Measurements from ENCODE around the gene OXCT1.

Gene OXCT1

DNA sequence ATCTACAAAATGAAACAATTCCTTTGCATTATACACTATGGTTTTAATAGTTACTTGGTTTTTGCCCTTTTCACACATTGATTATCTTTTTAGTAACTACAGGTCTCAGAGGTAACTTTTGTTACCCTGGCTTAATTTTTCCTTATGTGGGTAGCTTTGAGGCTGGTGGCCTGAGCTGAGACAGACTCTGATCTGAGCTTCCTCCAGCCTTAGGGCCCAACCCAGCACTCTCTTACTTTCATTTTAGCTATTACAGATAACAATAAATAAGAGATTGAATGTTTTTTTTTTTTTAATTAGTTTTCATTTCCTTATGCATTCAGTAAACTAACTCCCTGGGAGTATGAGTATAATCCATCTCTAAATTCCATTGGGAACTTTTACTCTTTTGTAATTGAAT, 15.1 kb upstream of the OXCT1 start:
- in situ Hi-C loops (cut with HindIII; ENCODE audit: low pct_ligation_motif_present, low sequenced_read_pairs), result no loop called here
- no peak for DNase-seq
- H3K27ac ChIP-seq, result no peak overlapping the region
- no peak overlapping the region for H3K4me3 ChIP-seq (ENCODE audit: low read depth, low read length)
- no peaks in the 10 kb centered on the region for H3K27me3 ChIP-seq (replicated peaks)
- TF ChIP-seq, protein P1, sequence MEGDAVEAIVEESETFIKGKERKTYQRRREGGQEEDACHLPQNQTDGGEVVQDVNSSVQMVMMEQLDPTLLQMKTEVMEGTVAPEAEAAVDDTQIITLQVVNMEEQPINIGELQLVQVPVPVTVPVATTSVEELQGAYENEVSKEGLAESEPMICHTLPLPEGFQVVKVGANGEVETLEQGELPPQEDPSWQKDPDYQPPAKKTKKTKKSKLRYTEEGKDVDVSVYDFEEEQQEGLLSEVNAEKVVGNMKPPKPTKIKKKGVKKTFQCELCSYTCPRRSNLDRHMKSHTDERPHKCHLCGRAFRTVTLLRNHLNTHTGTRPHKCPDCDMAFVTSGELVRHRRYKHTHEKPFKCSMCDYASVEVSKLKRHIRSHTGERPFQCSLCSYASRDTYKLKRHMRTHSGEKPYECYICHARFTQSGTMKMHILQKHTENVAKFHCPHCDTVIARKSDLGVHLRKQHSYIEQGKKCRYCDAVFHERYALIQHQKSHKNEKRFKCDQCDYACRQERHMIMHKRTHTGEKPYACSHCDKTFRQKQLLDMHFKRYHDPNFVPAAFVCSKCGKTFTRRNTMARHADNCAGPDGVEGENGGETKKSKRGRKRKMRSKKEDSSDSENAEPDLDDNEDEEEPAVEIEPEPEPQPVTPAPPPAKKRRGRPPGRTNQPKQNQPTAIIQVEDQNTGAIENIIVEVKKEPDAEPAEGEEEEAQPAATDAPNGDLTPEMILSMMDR (IDR thresholded peaks at IDR 0.05; ENCODE audit: low read depth, low read length, missing control alignments), result no peak
- no peaks in the 10 kb centered on the region for H3K36me3 ChIP-seq (replicated peaks)

GRCh38 chr5:41883936-41884335, 13.7 kb upstream of the OXCT1 start:
- DNase-seq, result no peak
- no peak overlapping the region for H3K27ac ChIP-seq
- H3K4me3 ChIP-seq (ENCODE audit: low read depth, low read length), result no peak overlapping the region
- H3K27me3 ChIP-seq (replicated peaks), result no peaks in the 10 kb centered on the region
- H3K36me3 ChIP-seq (replicated peaks), result no peaks in the 10 kb centered on the region
- TF ChIP-seq, protein P1 (IDR thresholded peaks at IDR 0.05; ENCODE audit: low read depth, low read length, missing control alignments), result no peak
- in situ Hi-C loops (cut with HindIII; ENCODE audit: low pct_ligation_motif_present, low sequenced_read_pairs), result no loop called here

DNA sequence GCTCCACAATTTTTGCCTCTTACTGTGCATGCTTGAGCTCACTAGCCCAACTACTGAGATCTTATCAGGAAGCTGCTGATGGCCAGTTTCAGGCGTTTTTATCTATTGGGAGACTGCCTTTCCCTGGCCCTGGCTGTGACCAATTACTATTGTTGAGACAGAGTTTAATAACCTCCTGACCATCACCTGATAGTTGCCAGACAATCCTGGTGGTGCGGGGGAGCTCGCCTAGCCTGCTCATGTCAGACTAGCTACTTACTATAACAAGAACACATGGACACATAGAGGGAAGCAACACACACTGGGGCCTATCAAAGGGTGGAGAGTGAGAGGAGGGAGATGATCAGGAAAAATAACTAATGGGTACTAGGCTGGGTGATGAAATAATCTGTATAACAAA, 13.0 kb upstream of the OXCT1 start:
- no peak overlapping the region for H3K4me3 ChIP-seq (ENCODE audit: low read depth, low read length)
- H3K36me3 ChIP-seq (replicated peaks), result no peaks in the 10 kb centered on the region
- H3K27me3 ChIP-seq (replicated peaks), result no peaks in the 10 kb centered on the region
- DNase-seq, result no peak
- in situ Hi-C loops (cut with HindIII; ENCODE audit: low pct_ligation_motif_present, low sequenced_read_pairs), result no loop called here
- H3K27ac ChIP-seq, result no peak overlapping the region
- TF ChIP-seq, protein P1 (IDR thresholded peaks at IDR 0.05; ENCODE audit: low read depth, low read length, missing control alignments), result no peak

DNA sequence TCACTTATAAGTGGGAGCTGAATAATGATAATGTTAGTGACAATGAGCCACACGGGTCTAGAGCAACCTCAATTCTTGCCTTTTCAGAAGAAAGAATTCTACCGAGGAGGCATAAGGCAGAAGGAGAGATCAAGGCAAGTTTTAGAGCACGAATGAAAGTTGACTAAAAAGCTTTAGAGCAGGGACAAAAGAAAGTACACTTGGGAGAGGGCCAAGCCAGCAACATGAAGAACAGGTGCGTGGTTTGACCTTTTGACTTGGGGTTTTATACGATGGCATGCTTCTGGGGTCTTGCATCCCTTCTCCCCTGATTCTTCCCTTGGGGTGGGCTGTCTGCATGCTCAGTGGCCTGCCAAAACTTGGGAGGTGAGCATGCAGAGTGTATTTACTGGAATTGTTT, 12.5 kb upstream of the OXCT1 start:
- H3K4me3 ChIP-seq (ENCODE audit: low read depth, low read length), result no peak overlapping the region
- DNase-seq, result no peak
- no peaks in the 10 kb centered on the region for H3K36me3 ChIP-seq (replicated peaks)
- no peaks in the 10 kb centered on the region for H3K27me3 ChIP-seq (replicated peaks)
- H3K27ac ChIP-seq, result no peak overlapping the region
- in situ Hi-C loops (cut with HindIII; ENCODE audit: low pct_ligation_motif_present, low sequenced_read_pairs), result no loop called here
- TF ChIP-seq, protein P1 (IDR thresholded peaks at IDR 0.05; ENCODE audit: low read depth, low read length, missing control alignments), result no peak

DNA sequence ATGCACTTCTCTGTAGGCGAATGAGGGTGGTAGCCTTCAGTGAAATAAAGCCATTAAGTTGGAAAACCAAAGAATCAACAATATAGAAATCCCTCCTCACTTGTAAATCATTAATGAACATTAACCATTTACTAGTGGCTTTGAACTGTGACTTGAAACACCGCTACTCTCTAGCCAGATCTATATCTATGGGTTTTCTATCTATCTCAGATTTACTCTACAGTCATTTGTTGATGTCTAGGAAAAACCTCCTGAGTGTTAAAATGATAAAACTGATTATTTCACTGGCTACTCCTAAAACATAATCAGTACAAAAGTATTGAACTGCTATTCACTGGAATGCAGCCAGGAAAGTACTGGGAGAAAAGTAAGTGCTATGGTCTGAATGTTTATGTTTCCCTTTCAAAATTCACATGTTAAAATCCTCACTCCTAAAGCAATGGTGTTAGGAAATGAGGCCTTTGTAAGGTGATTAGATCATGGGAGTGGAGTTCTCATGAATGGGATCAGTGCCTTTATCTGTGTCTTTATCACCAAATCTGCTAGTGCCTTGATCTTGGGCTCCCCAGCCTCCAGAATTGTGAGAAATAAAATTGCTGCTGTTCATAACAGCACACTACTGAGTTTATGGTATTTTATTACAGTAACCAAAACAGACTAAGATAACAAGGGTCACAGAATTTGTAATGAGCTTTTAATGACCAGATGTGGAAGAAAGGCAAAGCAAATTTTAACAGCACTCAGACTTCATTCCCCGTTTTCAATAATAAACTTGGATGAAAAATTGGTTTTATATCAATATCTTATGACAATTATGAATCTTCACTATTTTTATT, 8.6 kb upstream of the OXCT1 start:
- in situ Hi-C loops (cut with HindIII; ENCODE audit: low pct_ligation_motif_present, low sequenced_read_pairs), result no loop called here
- DNase-seq, result no peak
- no peak overlapping the region for H3K4me3 ChIP-seq (ENCODE audit: low read depth, low read length)
- H3K27ac ChIP-seq, result no peak overlapping the region
- H3K27me3 ChIP-seq (replicated peaks), result no peaks in the 10 kb centered on the region
- no peaks in the 10 kb centered on the region for H3K36me3 ChIP-seq (replicated peaks)
- TF ChIP-seq, protein P1 (IDR thresholded peaks at IDR 0.05; ENCODE audit: low read depth, low read length, missing control alignments), result no peak

- H3K4me3 ChIP-seq (ENCODE audit: low read depth, low read length), result no peak overlapping the region
- no peak overlapping the region for H3K27ac ChIP-seq
- DNase-seq, result no peak
- TF ChIP-seq, protein P1 (IDR thresholded peaks at IDR 0.05; ENCODE audit: low read depth, low read length, missing control alignments), result no peak
- H3K27me3 ChIP-seq (replicated peaks), result no peaks in the 10 kb centered on the region
- no peaks in the 10 kb centered on the region for H3K36me3 ChIP-seq (replicated peaks)
- in situ Hi-C loops (cut with HindIII; ENCODE audit: low pct_ligation_motif_present, low sequenced_read_pairs), result no loop called here
Observed at GRCh38 chr5:41878173-41878572, 7.9 kb upstream of the OXCT1 start.

All from brain microvascular endothelial cell (primary cell).